Sigmoid colon (tissue), 7 donors: ENCODE measurements around the gene ARPP21. TPM values are rescaled to one million over a fixed set of nuclear protein-coding genes. Genes with fewer than 3 reads are reported as not detected.

Source experiments
- DNase-seq: peaks from one replicate; pipeline ENCODE4 v3.0.0-alpha.2; 2019
- H3K27ac ChIP-seq, 4 donors: fragments of 200-600 bp; sonication (generic); one replicate each; pipeline ENCODE4 v1.5.1; 2016 to 2019; ENCODE audit warnings: mild to moderate bottlenecking in 1 of 4
- H3K27me3 ChIP-seq, 3 donors: fragments of 200-600 bp; sonication (generic); one replicate each; pipeline ENCODE4 v1.5.1; 2019; ENCODE audit warnings: mild to moderate bottlenecking in 1 of 3
- H3K36me3 ChIP-seq, 4 donors: fragments of 200-600 bp; sonication (generic); one replicate each; pipeline ENCODE4 v1.5.1; 2016 to 2019
- H3K4me1 ChIP-seq, 4 donors: fragments of 200-600 bp; sonication (generic); one replicate each; pipeline ENCODE4 v1.5.1; 2017 to 2019
- H3K4me3 ChIP-seq, 4 donors: fragments of 200-600 bp; sonication (generic); one replicate each; pipeline ENCODE4 v1.5.1; 2017 to 2019; ENCODE audit warnings: mild to moderate bottlenecking in 2 of 4, moderate library complexity in 1 of 4
- H3K9me3 ChIP-seq, 4 donors: fragments of 200-600 bp in 3 of 4; sonication (generic) in 3 of 4; one replicate each; pipeline versions ENCODE4 v1.5.1 to v1.6.1; 2013 to 2019
- CTCF ChIP-seq, 4 experiments: fragments of 450-650 bp in 3 of 4; fragments of 200-600 bp in 1 of 4; IDR thresholded peaks; one replicate each; pipeline ENCODE4 v1.5.1; 2016 to 2019; ENCODE audit warnings: antibody characterized with exemption in 4 of 4, mild to moderate bottlenecking in 3 of 4, moderate library complexity in 2 of 4
- EP300 ChIP-seq, 4 donors: sonication (generic); formaldehyde crosslinking; IDR thresholded peaks; one replicate each; pipeline ENCODE4 v1.6.1; 2017; ENCODE audit warnings: antibody characterized with exemption in 4 of 4
- POLR2A ChIP-seq, 2 donors: fragments of 450-650 bp; IDR thresholded peaks; one replicate each; pipeline ENCODE4 v1.6.1; 2016; ENCODE audit warnings: antibody characterized with exemption in 2 of 2, mild to moderate bottlenecking in 2 of 2, moderate library complexity in 2 of 2
- POLR2AphosphoS5 ChIP-seq, 4 donors: sonication (generic); formaldehyde crosslinking; IDR thresholded peaks; one replicate each; pipeline ENCODE4 v1.6.1; 2017; ENCODE audit warnings: antibody characterized with exemption in 4 of 4
- WGBS, 2 donors: extraction: QIAGEN DNeasy Blood & Tissue Kit; methylation state at CpG; one replicate each; pipeline ENCODE4 v1.1.7; 2013; 5-methylcytosine and 5-hydroxymethylcytosine counted together
- intact Hi-C: fragments of 100-400 bp; cut with DNase I; formaldehyde crosslinking; loops from one replicate; pipeline ENCODE4 v1.15.1; 2023
- polyA plus RNA-seq, 3 donors: library from polyadenylated mRNA; stranded (reverse); fragments of 200-250 nt; gene quantifications; one replicate each; pipeline ENCODE4 v1.2.3, GENCODE V29; 2013
- total RNA-seq, 4 donors: library from RNA; depleted of rRNA; stranded (reverse); fragments of >200 nt; gene quantifications; one replicate each; pipeline ENCODE4 v1.1.0, GENCODE V29; 2016
- donor health status: healthy with polysubstance abuse.
- donor health status: Bipolar disorder and iron deficiency.
- donor health status: healthy.

Gene ARPP21
- total and polyA plus RNA-seq, 7 donors = 0.51 to 1.9 (median 1.1) TPM; not detected in 2

GRCh38 chr3:35653347-35653746 lies 14.0 kb downstream of the ARPP21 start:
- 75 to 91% methylated on average over 7 of the region's 7 CpGs for WGBS, 2 donors
- Histone ChIP-seq H3K36me3 (no peaks in the 10 kb centered on the region), H3K4me3 (no peak overlapping the region), H3K9me3 (no peaks in the 10 kb centered on the region), H3K27ac (no peak overlapping the region), H3K27me3 (no peaks in the 10 kb centered on the region), H3K4me1 (no peaks in the 10 kb centered on the region)
- intact Hi-C loops = no loop called here
- TF ChIP-seq EP300 (IDR thresholded peaks at IDR 0.05) = no peak
- no peak for TF ChIP-seq CTCF (IDR thresholded peaks at IDR 0.05)
- TF ChIP-seq POLR2AphosphoS5 (IDR thresholded peaks at IDR 0.05) = no peak
- TF ChIP-seq POLR2A (IDR thresholded peaks at IDR 0.05) = no peak
- DNase-seq = no peak

GRCh38 chr3:35654476-35654875 lies 15.2 kb downstream of the ARPP21 start:
- WGBS, 2 donors = 35 to 60% methylated on average over 5 of the region's 5 CpGs
- no peaks in the 10 kb centered on the region for H3K4me1 ChIP-seq
- intact Hi-C loops = no loop called here
- no peaks in the 10 kb centered on the region for H3K36me3 ChIP-seq
- H3K4me3 ChIP-seq = no peak overlapping the region
- H3K27ac ChIP-seq = no peak overlapping the region
- no peaks in the 10 kb centered on the region for H3K9me3 ChIP-seq
- no peaks in the 10 kb centered on the region for H3K27me3 ChIP-seq
- no peak for TF ChIP-seq EP300 (IDR thresholded peaks at IDR 0.05)
- TF ChIP-seq POLR2AphosphoS5 (IDR thresholded peaks at IDR 0.05) = no peak
- TF ChIP-seq POLR2A (IDR thresholded peaks at IDR 0.05) = no peak
- TF ChIP-seq CTCF (IDR thresholded peaks at IDR 0.05) = no peak
- no peak for DNase-seq

GRCh38 chr3:35658686-35659085 lies 19.4 kb downstream of the ARPP21 start:
- no peak overlapping the region for H3K4me3 ChIP-seq
- no peak for TF ChIP-seq CTCF (IDR thresholded peaks at IDR 0.05)
- no peak for TF ChIP-seq POLR2AphosphoS5 (IDR thresholded peaks at IDR 0.05)
- no peak for TF ChIP-seq EP300 (IDR thresholded peaks at IDR 0.05)
- TF ChIP-seq POLR2A (IDR thresholded peaks at IDR 0.05) = no peak
- H3K4me1 ChIP-seq = no peaks in the 10 kb centered on the region
- H3K27ac ChIP-seq = no peak overlapping the region
- intact Hi-C loops = no loop called here
- WGBS, 2 donors = 84 to 92% methylated on average over 1 of the region's 1 CpG
- H3K27me3 ChIP-seq = no peaks in the 10 kb centered on the region
- no peak for DNase-seq
- H3K9me3 ChIP-seq = no peaks in the 10 kb centered on the region
- no peaks in the 10 kb centered on the region for H3K36me3 ChIP-seq

- H3K36me3 ChIP-seq = no peaks in the 10 kb centered on the region
- no peak overlapping the region for H3K27ac ChIP-seq
- intact Hi-C loops = no loop called here
- peaks cover 0 to 7% (median 6%) of the 10 kb centered on the region in 4 donors for H3K4me1 ChIP-seq
- H3K27me3 ChIP-seq = no peaks in the 10 kb centered on the region
- no peaks in the 10 kb centered on the region for H3K9me3 ChIP-seq
- H3K4me3 ChIP-seq = no peak overlapping the region
- DNase-seq = no peak
- no peak for TF ChIP-seq EP300 (IDR thresholded peaks at IDR 0.05)
- TF ChIP-seq POLR2A (IDR thresholded peaks at IDR 0.05) = no peak
- no peak for TF ChIP-seq POLR2AphosphoS5 (IDR thresholded peaks at IDR 0.05)
Observed at GRCh38 chr3:35659768-35660167, 20.4 kb downstream of the ARPP21 start.

- Histone ChIP-seq H3K27me3 (no peaks in the 10 kb centered on the region), H3K4me3 (no peak overlapping the region), H3K4me1 (peaks cover 0 to 11% (median 11%) of the 10 kb centered on the region in 4 donors), H3K9me3 (no peaks in the 10 kb centered on the region), H3K27ac (no peak overlapping the region), H3K36me3 (no peaks in the 10 kb centered on the region)
- 84 to 86% methylated on average over 10 of the region's 10 CpGs for WGBS, 2 donors
- no peak for DNase-seq
- intact Hi-C loops = no loop called here
- peak in 2 of 4 donors; percentile 13 to 17 for TF ChIP-seq POLR2AphosphoS5 (IDR thresholded peaks at IDR 0.05)
- no peak for TF ChIP-seq CTCF (IDR thresholded peaks at IDR 0.05)
- TF ChIP-seq EP300 (IDR thresholded peaks at IDR 0.05) = no peak
Observed at GRCh38 chr3:35663471-35663870, 24.1 kb downstream of the ARPP21 start.
